MM.1S (cell line): Measurements from ENCODE around the gene HIVEP1.

Experiments
- DNase-seq: peaks from one replicate; pipeline ENCODE4 v3.0.0-alpha.2; 2015
- H2AFZ ChIP-seq: fragments of 300-600 bp; sonication (generic); 2 replicates; pipeline ENCODE4 v1.6.0; 2016; ENCODE audit warnings: antibody characterized with exemption, low read length
- H3F3A ChIP-seq: fragments of 300-600 bp; sonication (generic); 2 replicates; pipeline ENCODE4 v1.6.1; 2016; ENCODE audit warnings: mild to moderate bottlenecking, antibody characterized with exemption, low read length, moderate library complexity, mixed read lengths; ENCODE audit not compliant: insufficient read depth
- H3K27ac ChIP-seq: fragments of 300-600 bp; sonication (generic); 2 replicates; pipeline ENCODE4 v1.5.1; 2016; ENCODE audit warnings: mild to moderate bottlenecking, low read length
- H3K27me3 ChIP-seq: fragments of 300-600 bp; sonication (generic); replicated peaks from 2 replicates; pipeline ENCODE4 v1.6.0; 2016; ENCODE audit warnings: low read length; ENCODE audit not compliant: insufficient read depth
- H3K36me3 ChIP-seq: fragments of 300-600 bp; sonication (generic); replicated peaks from 2 replicates; pipeline ENCODE4 v1.6.1; 2016; ENCODE audit warnings: mild to moderate bottlenecking, low read length, mixed read lengths; ENCODE audit not compliant: insufficient read depth
- H3K4me1 ChIP-seq: fragments of 300-600 bp; sonication (generic); 2 replicates; pipeline ENCODE4 v1.6.1; 2016; ENCODE audit warnings: low read length, mixed read lengths
- H3K4me2 ChIP-seq: fragments of 300-600 bp; sonication (generic); 2 replicates; pipeline ENCODE4 v1.6.0; 2016; ENCODE audit warnings: low read depth, low read length
- H3K4me3 ChIP-seq: fragments of 300-600 bp; sonication (generic); 2 replicates; pipeline ENCODE4 v1.5.1; 2016; ENCODE audit warnings: low read length, mixed read lengths
- H3K79me2 ChIP-seq: fragments of 300-600 bp; sonication (generic); 2 replicates; pipeline ENCODE4 v1.6.1; 2016; ENCODE audit warnings: mixed run types, low read length, mixed read lengths
- H3K9ac ChIP-seq: fragments of 300-600 bp; sonication (generic); 2 replicates; pipeline ENCODE4 v1.6.1; 2016; ENCODE audit warnings: low read length, mixed read lengths
- H3K9me2 ChIP-seq: fragments of 300-600 bp; sonication (generic); replicated peaks from 2 replicates; pipeline ENCODE4 v1.6.1; 2016; ENCODE audit warnings: mild to moderate bottlenecking, low read length, mixed read lengths; ENCODE audit not compliant: insufficient read depth
- H3K9me3 ChIP-seq: fragments of 300-600 bp; sonication (generic); replicated peaks from 2 replicates; pipeline ENCODE4 v1.6.1; 2016; ENCODE audit warnings: mild to moderate bottlenecking, low read length, mixed read lengths; ENCODE audit not compliant: insufficient read depth
- H4K20me1 ChIP-seq: fragments of 300-600 bp; sonication (generic); 2 replicates; pipeline ENCODE4 v1.6.1; 2016; ENCODE audit warnings: mild to moderate bottlenecking, low read length, moderate library complexity, mixed read lengths; ENCODE audit not compliant: insufficient read depth
- EZH2 ChIP-seq: fragments of 300-600 bp; sonication (generic); optimal IDR thresholded peaks from 2 replicates; pipeline ENCODE3; 2017; ENCODE audit warnings: low read depth, mild to moderate bottlenecking, antibody characterized with exemption, low read length, mixed read lengths
- EZH2phosphoT487 ChIP-seq: fragments of 300-600 bp; sonication (generic); IDR thresholded peaks from 2 replicates; pipeline ENCODE4 v1.6.1; 2018; ENCODE audit warnings: antibody characterized with exemption, low read length
- TF ChIP-seq, protein P1 (sequence below): fragments of 300-600 bp; sonication (generic); IDR thresholded peaks from 2 replicates; pipeline ENCODE4 v1.5.1; 2016; ENCODE audit warnings: antibody characterized with exemption, low read length, mixed read lengths

The HIVEP1 gene

DNA sequence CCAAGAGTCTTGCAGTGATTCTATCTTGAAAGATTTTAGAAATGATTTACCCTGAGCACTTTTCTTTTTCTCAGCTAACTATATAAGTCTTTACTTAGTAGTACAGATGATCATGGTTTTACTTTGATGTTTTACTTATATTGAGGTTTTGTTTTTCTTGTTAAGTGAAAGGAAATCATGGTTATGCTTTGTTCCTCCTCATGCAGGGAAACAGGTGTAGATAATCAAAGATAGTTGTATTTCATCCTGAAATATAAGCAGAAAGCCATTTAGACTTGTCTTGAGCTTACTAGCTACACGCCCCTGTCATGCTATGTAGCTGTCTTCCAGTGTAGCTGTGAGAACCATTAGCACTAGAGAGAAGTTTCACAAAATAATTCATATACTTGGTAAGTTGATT is 113.9 kb downstream of the HIVEP1 start:
- H3K27me3 ChIP-seq, result no peaks in the 10 kb centered on the region
- H3K79me2 ChIP-seq, result 0 out of 2 replicates have a peak, but pooled peaks cover under 1% of the 10 kb centered on the region
- TF ChIP-seq EZH2phosphoT487, result no peak
- TF ChIP-seq, protein P1, sequence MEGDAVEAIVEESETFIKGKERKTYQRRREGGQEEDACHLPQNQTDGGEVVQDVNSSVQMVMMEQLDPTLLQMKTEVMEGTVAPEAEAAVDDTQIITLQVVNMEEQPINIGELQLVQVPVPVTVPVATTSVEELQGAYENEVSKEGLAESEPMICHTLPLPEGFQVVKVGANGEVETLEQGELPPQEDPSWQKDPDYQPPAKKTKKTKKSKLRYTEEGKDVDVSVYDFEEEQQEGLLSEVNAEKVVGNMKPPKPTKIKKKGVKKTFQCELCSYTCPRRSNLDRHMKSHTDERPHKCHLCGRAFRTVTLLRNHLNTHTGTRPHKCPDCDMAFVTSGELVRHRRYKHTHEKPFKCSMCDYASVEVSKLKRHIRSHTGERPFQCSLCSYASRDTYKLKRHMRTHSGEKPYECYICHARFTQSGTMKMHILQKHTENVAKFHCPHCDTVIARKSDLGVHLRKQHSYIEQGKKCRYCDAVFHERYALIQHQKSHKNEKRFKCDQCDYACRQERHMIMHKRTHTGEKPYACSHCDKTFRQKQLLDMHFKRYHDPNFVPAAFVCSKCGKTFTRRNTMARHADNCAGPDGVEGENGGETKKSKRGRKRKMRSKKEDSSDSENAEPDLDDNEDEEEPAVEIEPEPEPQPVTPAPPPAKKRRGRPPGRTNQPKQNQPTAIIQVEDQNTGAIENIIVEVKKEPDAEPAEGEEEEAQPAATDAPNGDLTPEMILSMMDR, result no peak
- no peak for TF ChIP-seq EZH2
- no peaks in the 10 kb centered on the region for H3F3A ChIP-seq
- no peak for DNase-seq
- H3K4me3 ChIP-seq, result no peak overlapping the region
- H3K36me3 ChIP-seq, result no peaks in the 10 kb centered on the region
- H3K4me2 ChIP-seq, result no peak overlapping the region
- H2AFZ ChIP-seq, result no peak overlapping the region
- 0 out of 2 replicates have a peak, but pooled peaks cover 2% of the 10 kb centered on the region for H3K4me1 ChIP-seq
- no peaks in the 10 kb centered on the region for H3K9me3 ChIP-seq
- no peaks in the 10 kb centered on the region for H4K20me1 ChIP-seq
- H3K27ac ChIP-seq, result no peak overlapping the region
- H3K9ac ChIP-seq, result no peak overlapping the region
- H3K9me2 ChIP-seq, result no peaks in the 10 kb centered on the region

DNA sequence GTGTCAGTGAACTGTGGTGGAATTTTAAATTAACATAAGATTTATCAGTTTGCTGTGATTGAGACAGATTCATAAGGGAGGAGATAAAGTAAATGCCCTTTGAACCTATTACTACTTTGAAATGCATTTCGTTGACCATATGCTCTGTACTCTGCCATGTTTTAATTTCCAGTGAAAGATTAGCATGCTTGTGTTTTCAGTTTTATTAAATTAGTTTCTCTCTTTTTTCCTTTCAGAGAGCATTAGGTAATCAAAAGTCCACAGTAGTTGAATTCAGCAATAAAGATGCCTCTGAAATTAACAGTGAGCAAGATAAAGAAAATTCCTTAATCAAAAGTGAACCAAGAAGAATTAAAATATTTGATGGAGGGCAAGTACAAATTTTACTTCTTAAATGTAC is 117.4 kb downstream of the HIVEP1 start:
- Histone ChIP-seq H3K27ac (no peak overlapping the region), H3K36me3 (no peaks in the 10 kb centered on the region), H3F3A (no peaks in the 10 kb centered on the region), H3K79me2 (no peaks in the 10 kb centered on the region), H2AFZ (no peak overlapping the region), H3K9me3 (no peaks in the 10 kb centered on the region), H3K9ac (no peak overlapping the region), H3K4me1 (peaks cover 15% of the 10 kb centered on the region), H3K9me2 (no peaks in the 10 kb centered on the region), H3K27me3 (no peaks in the 10 kb centered on the region), H4K20me1 (no peaks in the 10 kb centered on the region), H3K4me3 (no peak overlapping the region), H3K4me2 (no peak overlapping the region)
- no peak for DNase-seq
- TF ChIP-seq, protein P1, result no peak
- no peak for TF ChIP-seq EZH2phosphoT487
- no peak for TF ChIP-seq EZH2

DNA sequence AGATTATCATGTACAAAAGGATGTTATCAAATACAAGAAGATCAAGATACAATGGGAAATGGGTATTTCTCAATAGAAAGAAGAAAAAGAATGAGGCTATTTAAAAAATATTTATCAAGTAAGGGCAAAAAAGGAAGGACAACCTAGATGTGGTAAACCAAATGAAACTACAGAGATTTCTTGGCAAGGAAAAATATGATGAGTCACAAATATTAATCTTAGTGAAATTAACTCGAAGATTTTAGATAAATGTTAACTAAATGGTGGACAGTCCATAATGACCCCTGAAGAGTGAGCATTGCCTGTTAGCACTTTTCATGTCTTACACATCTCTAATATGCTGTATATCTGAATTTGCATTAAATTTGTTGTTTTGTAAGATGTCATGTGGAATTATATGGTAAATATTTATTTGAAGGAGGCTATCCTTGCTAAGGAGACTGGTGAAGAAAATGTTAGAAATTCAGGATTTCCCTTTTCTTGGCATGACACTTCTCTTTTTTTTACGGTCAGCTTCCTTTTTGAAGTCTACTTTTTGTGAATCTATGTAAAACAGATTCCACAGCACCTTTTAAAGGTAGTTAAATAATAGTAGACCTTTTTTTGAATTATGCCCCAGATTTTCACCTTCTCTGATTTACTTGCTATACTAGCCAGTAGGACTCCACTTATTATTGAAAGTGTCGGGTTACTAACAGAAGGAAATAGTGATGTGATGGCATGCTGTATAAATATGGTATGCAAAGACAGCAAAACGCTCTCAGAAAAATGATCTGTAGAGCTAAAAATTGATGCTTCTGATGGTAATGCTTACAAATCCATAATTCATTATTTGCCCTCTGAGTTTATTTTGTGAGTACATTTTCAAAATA is 120.5 kb downstream of the HIVEP1 start:
- TF ChIP-seq EZH2phosphoT487, result no peak
- no peak for TF ChIP-seq EZH2
- TF ChIP-seq, protein P1, result no peak
- Histone ChIP-seq H3K9me3 (no peaks in the 10 kb centered on the region), H2AFZ (no peak overlapping the region), H4K20me1 (no peaks in the 10 kb centered on the region), H3K36me3 (no peaks in the 10 kb centered on the region; the same call in 1 of the 2 replicates), H3K27me3 (no peaks in the 10 kb centered on the region), H3F3A (no peaks in the 10 kb centered on the region), H3K4me3 (no peak overlapping the region), H3K4me2 (no peak overlapping the region), H3K27ac (no peak overlapping the region), H3K79me2 (no peaks in the 10 kb centered on the region), H3K9me2 (no peaks in the 10 kb centered on the region), H3K9ac (no peak overlapping the region), H3K4me1 (peaks cover 20% of the 10 kb centered on the region)
- DNase-seq, result no peak
